HG02588 (cell line): ENCODE data around the gene IFT57.

ENCODE experiments used
- ATAC-seq: cut with Tn5 transposase; IDR thresholded peaks from one replicate; pipeline ENCODE4 v1.9.1; 2021; ENCODE audit warnings: mild to moderate bottlenecking, moderate library complexity; ENCODE audit not compliant: unreplicated experiment

IFT57 gene

DNA sequence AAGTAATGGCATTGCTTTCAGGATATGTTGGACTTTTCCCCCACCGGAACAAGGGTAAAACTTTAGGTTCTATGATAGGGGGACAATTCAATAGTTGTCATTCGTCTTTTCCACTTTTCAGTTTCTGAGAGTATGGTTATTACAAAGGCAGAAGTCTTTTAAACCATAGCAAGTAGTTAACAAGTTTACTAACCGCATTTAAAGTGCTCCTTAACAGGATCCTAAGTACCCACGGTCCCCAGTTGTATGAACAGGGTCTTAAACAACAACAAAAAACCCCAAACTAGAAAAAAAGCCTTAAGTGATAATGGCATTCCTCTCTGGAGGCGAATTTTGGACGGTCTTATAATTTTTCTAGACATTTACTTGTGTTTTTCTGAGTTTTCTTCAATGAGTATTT lies 831 bp downstream of the IFT57 start:
- ATAC-seq, result no peak

DNA sequence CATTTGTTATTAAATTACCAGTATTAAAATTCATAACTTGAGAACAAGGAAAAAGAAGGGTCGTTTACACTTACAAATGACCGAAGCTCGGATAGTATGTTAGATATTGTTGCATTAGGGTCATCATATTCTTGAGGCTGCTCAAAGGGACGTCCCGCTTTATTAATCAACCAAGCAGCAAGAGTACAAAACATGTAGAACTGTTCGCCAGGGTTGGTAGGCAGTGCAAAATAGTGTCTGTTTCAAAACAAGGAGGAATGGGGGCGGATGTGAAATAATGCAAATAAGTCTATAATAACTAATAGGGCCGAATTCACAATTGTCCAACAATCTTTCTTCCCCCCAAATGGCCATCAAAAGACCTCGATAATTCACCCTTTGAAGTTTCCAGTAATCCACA lies 2.9 kb downstream of the IFT57 start:
- ATAC-seq, result no peak

DNA sequence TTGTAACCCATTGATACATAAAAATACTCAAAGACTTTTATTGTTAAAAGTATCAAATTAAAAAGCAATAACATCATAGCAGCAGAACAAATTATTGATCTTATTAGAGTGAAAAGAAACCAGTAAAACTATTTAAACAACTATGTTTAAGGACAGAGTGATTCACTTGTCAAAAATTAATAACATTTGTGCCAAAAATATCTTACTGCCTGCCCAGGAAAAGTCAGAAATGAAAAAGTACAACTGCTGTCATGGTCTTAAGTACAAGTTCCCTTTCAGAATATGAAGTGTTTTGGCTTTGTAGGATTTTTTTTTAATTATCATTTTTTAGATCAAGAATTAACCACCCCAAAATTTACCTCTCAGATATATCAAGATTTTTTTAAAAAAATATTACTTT lies 3.4 kb downstream of the IFT57 start:
- no peak for ATAC-seq

GRCh38 chr3:108215871-108216270 lies 6.4 kb downstream of the IFT57 start:
- no peak for ATAC-seq

GRCh38 chr3:108209579-108209978 lies 12.6 kb downstream of the IFT57 start:
- ATAC-seq, result no peak

- peak; percentile 94 for ATAC-seq
Measured at GRCh38 chr3:108208831-108209230, 13.4 kb downstream of the IFT57 start.

- no peak for ATAC-seq
Measured at GRCh38 chr3:108202834-108203233, 19.4 kb downstream of the IFT57 start.

- ATAC-seq, result no peak
Measured at GRCh38 chr3:108202080-108202479, 20.1 kb downstream of the IFT57 start.

DNA sequence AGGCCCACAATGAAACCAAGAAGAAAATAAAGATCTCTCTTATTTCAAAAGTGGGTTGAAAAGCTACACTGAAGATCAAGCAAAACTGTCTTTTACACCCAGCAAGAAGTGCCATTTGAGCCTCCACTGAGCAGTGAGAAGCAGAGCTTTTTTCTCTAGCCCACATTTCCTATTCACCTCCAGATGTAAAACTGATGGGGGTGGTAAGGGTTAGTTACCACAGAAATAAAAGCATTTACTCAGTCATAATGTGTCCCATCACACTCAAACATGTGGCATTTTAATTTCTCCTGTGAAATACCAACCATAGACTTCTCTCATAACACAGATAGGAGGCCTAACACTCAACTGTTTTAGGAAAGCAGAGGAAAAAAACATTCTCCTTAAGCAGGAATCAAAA lies 21.0 kb downstream of the IFT57 start:
- no peak for ATAC-seq

DNA sequence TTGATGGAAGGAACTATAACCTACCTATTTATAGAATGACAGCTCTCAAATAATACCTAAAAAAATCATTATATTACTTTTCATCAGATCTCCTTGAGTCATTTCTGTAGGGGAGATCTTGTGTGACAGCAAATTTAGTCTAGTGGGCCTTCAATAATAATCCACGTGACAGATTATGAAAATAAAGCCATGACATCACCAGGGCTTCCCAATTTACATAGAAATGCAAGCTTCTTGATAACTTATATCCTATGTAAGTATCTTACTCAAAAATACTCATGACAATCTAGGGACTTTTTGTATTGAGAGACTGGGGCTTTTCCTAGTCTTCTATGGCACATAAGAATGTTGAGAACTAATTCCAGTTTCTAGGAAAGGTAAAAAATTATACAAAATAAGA lies 21.6 kb downstream of the IFT57 start:
- no peak for ATAC-seq

- ATAC-seq, result no peak
Measured at GRCh38 chr3:108200024-108200423, 22.2 kb downstream of the IFT57 start.

DNA sequence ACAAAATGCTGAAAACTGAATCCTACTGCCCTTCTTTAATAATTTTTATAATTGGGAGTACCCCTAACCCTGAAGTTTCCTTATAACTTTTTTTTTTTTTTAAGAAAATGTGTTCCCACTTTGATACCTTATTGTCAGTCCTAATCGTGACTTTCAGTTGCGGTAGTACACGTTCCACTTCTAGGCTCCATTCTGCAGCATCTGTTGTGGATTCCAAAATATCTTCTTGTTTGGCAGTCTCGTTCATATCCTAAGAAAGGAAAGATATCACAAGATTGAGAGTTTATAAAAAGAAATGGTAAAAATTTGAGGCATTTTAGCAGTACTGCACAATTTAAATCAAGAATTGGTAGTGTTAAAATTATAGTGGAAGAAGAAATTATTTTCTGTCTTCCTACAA lies 30.8 kb downstream of the IFT57 start:
- ATAC-seq, result no peak

GRCh38 chr3:108190346-108190745 lies 31.9 kb downstream of the IFT57 start:
- ATAC-seq, result no peak

DNA sequence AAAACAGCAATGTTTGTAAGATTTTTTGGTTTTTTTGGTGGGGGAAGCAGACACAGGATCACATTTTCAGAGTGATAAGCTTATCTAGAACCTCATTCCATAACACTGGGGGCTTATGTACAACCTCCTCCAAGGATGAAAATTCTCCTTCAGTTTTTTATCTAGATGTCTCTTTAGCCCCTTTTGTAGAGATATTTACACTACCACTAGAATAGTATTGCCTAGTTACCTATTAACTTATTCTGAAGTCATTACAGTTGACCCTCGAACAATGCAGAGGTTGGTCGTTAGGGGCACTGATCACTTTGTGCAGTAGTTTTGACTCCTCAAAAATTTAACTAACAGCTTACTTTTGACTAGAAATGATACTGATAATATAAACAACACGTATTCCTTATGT lies 32.8 kb downstream of the IFT57 start:
- ATAC-seq, result no peak

DNA sequence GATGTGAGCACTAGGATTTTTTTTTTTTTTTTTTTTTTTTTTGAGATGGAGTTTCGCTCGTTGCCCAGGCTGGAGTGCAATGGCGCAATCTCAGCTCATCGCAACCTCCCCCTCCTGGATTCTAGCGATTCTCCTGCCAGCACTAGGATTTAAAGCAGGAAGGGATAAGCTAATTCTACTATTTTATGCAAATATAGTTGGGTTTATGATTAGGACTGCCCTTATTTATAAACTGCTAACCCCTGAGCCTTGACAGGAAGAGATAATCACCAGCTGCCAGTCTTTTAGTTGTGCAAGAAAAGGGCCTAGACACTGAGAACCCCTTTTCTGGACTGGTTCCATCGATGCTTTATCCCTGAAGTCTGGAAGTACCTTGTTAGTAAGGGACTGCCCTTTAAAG lies 36.7 kb downstream of the IFT57 start:
- ATAC-seq, result no peak

GRCh38 chr3:108184824-108185223 lies 37.4 kb downstream of the IFT57 start:
- no peak for ATAC-seq

GRCh38 chr3:108183971-108184370 lies 38.3 kb downstream of the IFT57 start:
- no peak for ATAC-seq

DNA sequence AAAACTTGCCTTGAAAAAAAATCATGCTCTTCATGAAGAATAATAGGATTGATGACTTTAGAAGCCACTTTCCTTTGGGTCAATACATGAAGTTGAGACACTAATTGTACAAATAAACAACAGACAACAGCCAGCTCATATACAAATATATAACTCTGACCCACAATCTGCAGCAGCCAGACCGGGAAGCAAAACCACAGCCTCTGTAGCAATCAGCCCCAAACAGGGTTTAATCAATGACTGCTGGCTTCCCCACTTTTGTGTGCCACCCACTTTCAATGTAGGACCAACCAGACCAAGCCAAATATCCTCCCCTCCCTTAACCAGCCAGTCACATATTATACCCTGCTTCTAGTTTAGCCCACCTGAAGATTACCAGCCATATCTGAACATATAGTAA lies 39.0 kb downstream of the IFT57 start:
- no peak for ATAC-seq

- no peak for ATAC-seq
Measured at GRCh38 chr3:108182339-108182738, 39.9 kb downstream of the IFT57 start.

DNA sequence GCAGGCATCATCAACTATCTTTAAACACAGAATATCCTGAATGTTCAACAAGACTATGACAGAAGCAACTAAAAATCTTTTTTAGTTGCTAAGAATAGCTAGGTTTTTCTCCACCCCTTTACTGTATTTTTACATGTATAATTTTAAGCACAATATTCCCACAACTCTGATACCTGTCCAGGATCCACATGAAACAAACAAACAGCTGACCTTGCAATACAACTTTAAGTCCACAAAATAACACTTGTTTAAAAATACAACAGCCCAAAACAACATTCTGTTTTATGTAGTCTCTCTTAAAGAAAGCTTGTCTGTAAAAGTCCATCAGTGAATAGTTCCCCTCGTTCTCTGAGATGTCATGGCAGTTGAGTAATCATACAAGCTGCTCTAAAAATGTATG lies 41.1 kb downstream of the IFT57 start:
- ATAC-seq, result no peak

DNA sequence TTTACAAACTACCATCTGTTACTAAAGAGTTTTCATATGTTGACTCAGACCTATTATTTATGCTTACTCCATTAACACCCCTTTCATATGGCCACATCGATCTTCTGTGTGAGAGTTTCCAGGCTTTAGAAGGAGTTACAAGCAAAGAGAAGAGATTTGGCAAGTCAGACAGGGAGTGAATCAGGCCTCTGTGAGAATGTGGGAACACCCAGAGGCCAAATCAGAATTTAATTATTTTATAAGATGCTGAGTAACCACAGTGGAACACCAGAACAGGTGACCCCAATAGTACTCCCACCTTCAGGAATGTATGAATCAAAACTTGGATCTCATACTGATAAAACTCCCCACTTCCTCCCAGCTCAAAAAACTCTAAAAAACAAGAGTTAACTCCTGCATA lies 42.0 kb downstream of the IFT57 start:
- ATAC-seq, result no peak

- ATAC-seq, result no peak
Measured at GRCh38 chr3:108178676-108179075, 43.5 kb downstream of the IFT57 start.

DNA sequence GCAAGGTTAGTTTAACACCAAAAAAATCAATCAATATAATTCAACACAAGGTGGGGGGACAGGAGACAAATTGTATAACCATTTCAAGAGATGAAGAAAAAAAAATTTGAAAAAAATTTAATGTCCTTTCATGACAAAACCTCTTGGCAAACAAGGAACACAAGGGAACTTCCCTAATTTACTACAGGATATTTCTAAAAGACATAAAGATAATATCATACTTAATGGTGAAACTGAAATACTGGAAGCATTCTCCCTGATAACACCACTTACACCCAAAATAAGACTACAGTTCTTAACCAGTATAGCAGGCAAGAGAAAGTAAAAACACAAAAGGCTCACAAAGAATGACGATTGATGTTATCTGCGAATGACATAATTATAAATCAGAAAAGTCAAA lies 44.7 kb downstream of the IFT57 start:
- ATAC-seq, result no peak

GRCh38 chr3:108175352-108175751 lies 46.9 kb downstream of the IFT57 start:
- no peak for ATAC-seq
